ENCODE data around the gene CD300H.
A peak's percentile ranks its signal among the peaks of the same experiment; 100 is the strongest.

CD300H gene

DNA sequence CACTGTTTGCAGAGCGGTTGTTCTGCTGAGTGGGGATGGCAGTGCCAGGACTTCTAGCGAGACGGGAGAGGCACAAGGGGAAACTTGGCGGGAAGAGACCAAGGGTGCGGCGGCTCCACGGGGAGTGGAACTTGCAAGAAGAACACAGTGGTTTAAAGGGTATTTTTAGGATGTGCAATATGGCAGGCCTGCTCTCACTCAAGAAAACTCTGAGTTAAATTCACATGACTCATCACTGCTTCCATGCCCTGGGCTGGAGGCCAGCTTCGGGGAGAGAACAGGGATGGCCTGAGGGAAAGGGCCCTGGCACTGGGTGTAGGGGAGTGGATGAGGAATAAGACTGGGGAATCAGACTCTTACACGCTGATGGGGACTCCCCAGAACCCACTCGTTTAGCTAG lies 38.1 kb upstream of the CD300H start:
- H3K4me3 ChIP-seq (ENCODE audit: control insufficient read depth, low read depth, low read length), result no peak overlapping the region
- TF ChIP-seq, protein P1, sequence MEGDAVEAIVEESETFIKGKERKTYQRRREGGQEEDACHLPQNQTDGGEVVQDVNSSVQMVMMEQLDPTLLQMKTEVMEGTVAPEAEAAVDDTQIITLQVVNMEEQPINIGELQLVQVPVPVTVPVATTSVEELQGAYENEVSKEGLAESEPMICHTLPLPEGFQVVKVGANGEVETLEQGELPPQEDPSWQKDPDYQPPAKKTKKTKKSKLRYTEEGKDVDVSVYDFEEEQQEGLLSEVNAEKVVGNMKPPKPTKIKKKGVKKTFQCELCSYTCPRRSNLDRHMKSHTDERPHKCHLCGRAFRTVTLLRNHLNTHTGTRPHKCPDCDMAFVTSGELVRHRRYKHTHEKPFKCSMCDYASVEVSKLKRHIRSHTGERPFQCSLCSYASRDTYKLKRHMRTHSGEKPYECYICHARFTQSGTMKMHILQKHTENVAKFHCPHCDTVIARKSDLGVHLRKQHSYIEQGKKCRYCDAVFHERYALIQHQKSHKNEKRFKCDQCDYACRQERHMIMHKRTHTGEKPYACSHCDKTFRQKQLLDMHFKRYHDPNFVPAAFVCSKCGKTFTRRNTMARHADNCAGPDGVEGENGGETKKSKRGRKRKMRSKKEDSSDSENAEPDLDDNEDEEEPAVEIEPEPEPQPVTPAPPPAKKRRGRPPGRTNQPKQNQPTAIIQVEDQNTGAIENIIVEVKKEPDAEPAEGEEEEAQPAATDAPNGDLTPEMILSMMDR (conservative IDR thresholded peaks at IDR 0.05; ENCODE audit: control insufficient read depth, insufficient read depth, low read depth, low read length), result no peak
- peak; percentile 77 for DNase-seq (ENCODE audit: low read depth)

DNA sequence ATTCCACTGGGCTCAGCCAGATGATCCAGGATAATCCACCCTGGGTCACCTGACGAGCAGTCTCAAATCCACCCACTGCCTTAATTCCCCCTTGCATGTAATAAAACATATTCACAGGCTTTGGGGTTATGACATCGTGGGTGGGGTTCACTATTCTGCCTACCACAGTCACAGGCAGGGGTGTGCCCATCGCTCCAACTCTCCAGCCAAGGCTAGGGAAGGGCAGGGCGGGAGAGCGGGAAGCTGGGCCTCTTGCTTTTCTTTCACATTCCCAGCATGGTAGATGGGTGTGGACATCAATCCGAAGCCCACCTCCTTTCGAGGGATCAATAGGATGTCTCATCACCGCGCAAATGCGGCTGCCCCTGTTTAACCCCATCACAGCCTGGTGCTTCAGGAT lies 37.5 kb upstream of the CD300H start:
- H3K4me3 ChIP-seq (ENCODE audit: control insufficient read depth, low read depth, low read length), result no peak overlapping the region
- DNase-seq (ENCODE audit: low read depth), result no peak
- TF ChIP-seq, protein P1 (conservative IDR thresholded peaks at IDR 0.05; ENCODE audit: control insufficient read depth, insufficient read depth, low read depth, low read length), result no peak

DNA sequence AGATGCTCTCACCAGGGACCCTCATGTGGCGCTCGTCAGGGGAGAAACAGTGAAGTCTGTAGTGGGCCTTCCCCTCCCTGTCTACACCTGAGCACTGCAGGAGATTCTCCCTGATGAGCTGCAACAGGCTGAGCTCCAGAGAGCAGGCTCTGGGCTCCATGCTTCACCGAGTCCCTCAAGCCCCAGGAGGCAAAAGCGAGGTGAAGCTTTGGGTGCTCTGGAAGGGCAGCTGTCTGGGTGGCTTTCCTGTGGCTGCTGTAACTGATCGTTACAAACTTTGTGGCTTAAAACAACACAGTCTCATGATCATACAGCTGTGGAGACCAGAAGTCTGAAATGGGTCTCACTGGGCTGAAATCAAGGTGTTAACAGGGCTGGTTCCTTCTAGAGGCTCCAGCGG lies 36.9 kb upstream of the CD300H start:
- TF ChIP-seq, protein P1 (conservative IDR thresholded peaks at IDR 0.05; ENCODE audit: control insufficient read depth, insufficient read depth, low read depth, low read length), result no peak
- no peak overlapping the region for H3K4me3 ChIP-seq (ENCODE audit: control insufficient read depth, low read depth, low read length)
- DNase-seq (ENCODE audit: low read depth), result no peak

DNA sequence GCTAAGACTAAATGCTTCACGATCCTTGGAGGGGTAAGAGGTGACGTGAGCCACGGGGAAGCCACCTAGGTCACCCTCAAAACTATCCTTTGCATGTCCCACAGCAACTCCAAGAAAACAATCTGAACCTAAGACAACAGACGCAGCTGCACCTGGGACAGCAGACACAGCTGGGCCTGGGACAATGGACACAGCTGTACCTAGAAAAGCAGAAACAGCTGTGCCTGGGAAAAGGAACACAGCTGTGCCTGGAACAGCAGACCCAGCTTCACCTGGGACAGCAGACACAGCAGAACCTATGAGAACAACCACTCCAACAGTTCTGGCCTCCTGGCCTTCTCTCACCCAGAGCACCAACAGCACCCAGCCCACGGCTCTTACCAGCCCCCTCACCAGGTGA lies 36.4 kb upstream of the CD300H start:
- no peak overlapping the region for H3K4me3 ChIP-seq (ENCODE audit: control insufficient read depth, low read depth, low read length)
- DNase-seq (ENCODE audit: low read depth), result no peak
- TF ChIP-seq, protein P1 (conservative IDR thresholded peaks at IDR 0.05; ENCODE audit: control insufficient read depth, insufficient read depth, low read depth, low read length), result no peak

DNA sequence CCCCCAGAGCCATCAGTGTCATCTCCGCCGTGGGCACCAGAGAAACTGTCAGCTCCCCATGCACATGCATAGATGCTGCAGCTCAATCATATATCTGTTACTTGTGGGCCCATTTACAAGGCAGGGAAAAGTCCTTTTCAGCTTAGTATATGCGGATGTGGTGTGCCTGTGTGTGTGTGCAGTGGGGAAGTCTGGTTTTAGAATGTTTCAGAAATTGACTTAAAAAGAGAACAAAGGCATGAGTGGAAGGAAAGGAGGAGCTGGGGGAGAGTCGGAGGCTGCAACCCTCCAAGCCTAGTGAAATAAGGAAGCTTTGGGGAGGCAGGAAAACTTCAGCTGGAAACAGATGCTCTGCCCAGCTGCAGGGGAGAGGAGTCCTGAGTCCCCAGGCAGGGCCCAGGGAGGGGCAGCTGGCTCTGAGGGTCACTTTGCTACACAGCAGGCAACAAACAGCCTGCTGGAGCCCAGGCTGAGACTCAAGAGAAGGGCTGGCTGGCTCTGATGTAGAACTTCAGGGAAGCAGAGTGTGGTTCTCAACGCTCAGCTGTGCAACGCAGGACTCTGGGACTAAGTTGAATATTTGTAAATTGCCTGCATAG lies 35.8 kb upstream of the CD300H start:
- TF ChIP-seq, protein P1 (conservative IDR thresholded peaks at IDR 0.05; ENCODE audit: control insufficient read depth, insufficient read depth, low read depth, low read length), result no peak
- H3K4me3 ChIP-seq (ENCODE audit: control insufficient read depth, low read depth, low read length), result no peak overlapping the region
- no peak for DNase-seq (ENCODE audit: low read depth)

DNA sequence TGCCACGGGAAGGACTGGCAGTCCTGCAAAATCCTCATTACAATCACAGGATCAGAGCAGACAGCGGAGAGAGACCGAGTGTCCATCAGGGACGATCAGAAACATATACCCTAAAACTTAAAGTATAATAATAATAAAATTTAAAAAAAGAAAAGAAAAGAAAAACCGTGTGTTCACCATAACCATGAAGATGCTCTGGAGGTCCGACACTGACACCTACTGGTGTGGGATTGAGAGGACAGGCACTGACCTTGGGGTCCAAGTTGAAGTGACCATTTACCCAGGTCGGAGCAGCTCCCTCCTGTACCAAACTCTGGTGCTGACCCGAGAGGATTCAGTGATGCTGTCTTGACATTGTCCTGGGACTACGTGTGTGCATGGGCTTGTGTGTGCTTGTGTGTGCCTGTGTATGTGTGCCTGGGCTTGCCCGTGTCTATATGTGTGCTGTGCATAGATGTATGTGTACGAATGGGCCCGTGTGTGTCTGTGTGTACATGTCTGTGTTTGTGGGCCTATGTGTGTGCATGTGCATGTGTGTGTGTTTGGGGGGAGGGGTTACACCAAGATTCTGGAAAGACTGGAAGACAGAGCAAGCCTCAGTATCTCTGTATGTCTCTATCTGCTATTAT lies 34.7 kb upstream of the CD300H start:
- TF ChIP-seq, protein P1 (conservative IDR thresholded peaks at IDR 0.05; ENCODE audit: control insufficient read depth, insufficient read depth, low read depth, low read length), result peak; percentile 78
- peak; percentile 64 for DNase-seq (ENCODE audit: low read depth)
- no peak overlapping the region for H3K4me3 ChIP-seq (ENCODE audit: control insufficient read depth, low read depth, low read length)

Data from fibroblast of mammary gland (primary cell).